Measurements from ENCODE around the gene C18orf54. TPM values are rescaled to one million over a fixed set of nuclear protein-coding genes. Genes with fewer than 3 reads are reported as not detected.

Gene C18orf54
- polyA plus RNA-seq, 2 of the 4 experiments (the other 2 are of a cell fraction) = 2.8 to 6.5 TPM

- H3K4me3 ChIP-seq = no peak overlapping the region
- H3K4me1 ChIP-seq = no peaks in the 10 kb centered on the region
- DNase-seq (ENCODE audit: low read depth in 1 of 2, low spot score in 1 of 2) (no peak), FAIRE-seq (no peak), ATAC-seq (no peak)
- H3K4me2 ChIP-seq = no peak overlapping the region
- no peak overlapping the region for H3K27ac ChIP-seq
- POLR2A ChIA-PET = interaction anchor here (0.6 kb wide), 1 partner anchor 807 kb away, joined by 4 read pairs; no protein-coding TSS in a partner anchor
- no peaks in the 10 kb centered on the region for H3K9me3 ChIP-seq
- CTCF ChIA-PET = no interaction called here
- 0% methylated on average over 1 of the region's 1 CpG for WGBS (ENCODE audit: missing lambda C conversion rate)
- TF ChIP-seq, protein P1, sequence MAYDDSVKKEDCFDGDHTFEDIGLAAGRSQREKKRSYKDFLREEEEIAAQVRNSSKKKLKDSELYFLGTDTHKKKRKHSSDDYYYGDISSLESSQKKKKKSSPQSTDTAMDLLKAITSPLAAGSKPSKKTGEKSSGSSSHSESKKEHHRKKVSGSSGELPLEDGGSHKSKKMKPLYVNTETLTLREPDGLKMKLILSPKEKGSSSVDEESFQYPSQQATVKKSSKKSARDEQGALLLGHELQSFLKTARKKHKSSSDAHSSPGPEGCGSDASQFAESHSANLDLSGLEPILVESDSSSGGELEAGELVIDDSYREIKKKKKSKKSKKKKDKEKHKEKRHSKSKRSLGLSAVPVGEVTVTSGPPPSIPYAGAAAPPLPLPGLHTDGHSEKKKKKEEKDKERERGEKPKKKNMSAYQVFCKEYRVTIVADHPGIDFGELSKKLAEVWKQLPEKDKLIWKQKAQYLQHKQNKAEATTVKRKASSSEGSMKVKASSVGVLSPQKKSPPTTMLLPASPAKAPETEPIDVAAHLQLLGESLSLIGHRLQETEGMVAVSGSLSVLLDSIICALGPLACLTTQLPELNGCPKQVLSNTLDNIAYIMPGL (CRISPR knock-in tag; IDR thresholded peaks at IDR 0.05; ENCODE audit: borderline replicate concordance) = no peak
- TF ChIP-seq TFCP2L1 (CRISPR knock-in tag; IDR thresholded peaks at IDR 0.05) (no peak), RCOR1 (IDR thresholded peaks at IDR 0.05; ENCODE audit: low read depth, low read length) (no peak), FOSB (CRISPR knock-in tag; IDR thresholded peaks at IDR 0.05) (no peak), SMC3 (IDR thresholded peaks at IDR 0.05) (no peak), MAX (IDR thresholded peaks at IDR 0.05) (no peak), MAZ (IDR thresholded peaks at IDR 0.05; ENCODE audit: borderline replicate concordance, low read depth, low read length) (no peak), RNF2 (IDR thresholded peaks at IDR 0.05; ENCODE audit: borderline replicate concordance, low read depth) (no peak), ZFP36 (IDR thresholded peaks at IDR 0.05; ENCODE audit: borderline replicate concordance, partially characterized antibody) (no peak), HOXA7 (CRISPR knock-in tag; IDR thresholded peaks at IDR 0.05) (no peak), USF2 (IDR thresholded peaks at IDR 0.05) (no peak), CHD4 (IDR thresholded peaks at IDR 0.05; ENCODE audit: borderline replicate concordance) (no peak), RAD21 (conservative IDR thresholded peaks at IDR 0.05 in 1 of 2, IDR thresholded peaks at IDR 0.05 in 1 of 2) (no peak), NFE2L2 (conservative IDR thresholded peaks at IDR 0.05; ENCODE audit: low read length) (no peak), HES2 (IDR thresholded peaks at IDR 0.05) (no peak), CBX8 (IDR thresholded peaks at IDR 0.05) (no peak), EP300 (IDR thresholded peaks at IDR 0.05) (no peak), RARB (CRISPR knock-in tag; IDR thresholded peaks at IDR 0.05) (no peak)
- TF ChIP-seq, protein P2, sequence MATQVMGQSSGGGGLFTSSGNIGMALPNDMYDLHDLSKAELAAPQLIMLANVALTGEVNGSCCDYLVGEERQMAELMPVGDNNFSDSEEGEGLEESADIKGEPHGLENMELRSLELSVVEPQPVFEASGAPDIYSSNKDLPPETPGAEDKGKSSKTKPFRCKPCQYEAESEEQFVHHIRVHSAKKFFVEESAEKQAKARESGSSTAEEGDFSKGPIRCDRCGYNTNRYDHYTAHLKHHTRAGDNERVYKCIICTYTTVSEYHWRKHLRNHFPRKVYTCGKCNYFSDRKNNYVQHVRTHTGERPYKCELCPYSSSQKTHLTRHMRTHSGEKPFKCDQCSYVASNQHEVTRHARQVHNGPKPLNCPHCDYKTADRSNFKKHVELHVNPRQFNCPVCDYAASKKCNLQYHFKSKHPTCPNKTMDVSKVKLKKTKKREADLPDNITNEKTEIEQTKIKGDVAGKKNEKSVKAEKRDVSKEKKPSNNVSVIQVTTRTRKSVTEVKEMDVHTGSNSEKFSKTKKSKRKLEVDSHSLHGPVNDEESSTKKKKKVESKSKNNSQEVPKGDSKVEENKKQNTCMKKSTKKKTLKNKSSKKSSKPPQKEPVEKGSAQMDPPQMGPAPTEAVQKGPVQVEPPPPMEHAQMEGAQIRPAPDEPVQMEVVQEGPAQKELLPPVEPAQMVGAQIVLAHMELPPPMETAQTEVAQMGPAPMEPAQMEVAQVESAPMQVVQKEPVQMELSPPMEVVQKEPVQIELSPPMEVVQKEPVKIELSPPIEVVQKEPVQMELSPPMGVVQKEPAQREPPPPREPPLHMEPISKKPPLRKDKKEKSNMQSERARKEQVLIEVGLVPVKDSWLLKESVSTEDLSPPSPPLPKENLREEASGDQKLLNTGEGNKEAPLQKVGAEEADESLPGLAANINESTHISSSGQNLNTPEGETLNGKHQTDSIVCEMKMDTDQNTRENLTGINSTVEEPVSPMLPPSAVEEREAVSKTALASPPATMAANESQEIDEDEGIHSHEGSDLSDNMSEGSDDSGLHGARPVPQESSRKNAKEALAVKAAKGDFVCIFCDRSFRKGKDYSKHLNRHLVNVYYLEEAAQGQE (IDR thresholded peaks at IDR 0.05) = no peak
Observed at GRCh38 chr18:54411781-54412180, 54.1 kb downstream of the C18orf54 start.

DNA sequence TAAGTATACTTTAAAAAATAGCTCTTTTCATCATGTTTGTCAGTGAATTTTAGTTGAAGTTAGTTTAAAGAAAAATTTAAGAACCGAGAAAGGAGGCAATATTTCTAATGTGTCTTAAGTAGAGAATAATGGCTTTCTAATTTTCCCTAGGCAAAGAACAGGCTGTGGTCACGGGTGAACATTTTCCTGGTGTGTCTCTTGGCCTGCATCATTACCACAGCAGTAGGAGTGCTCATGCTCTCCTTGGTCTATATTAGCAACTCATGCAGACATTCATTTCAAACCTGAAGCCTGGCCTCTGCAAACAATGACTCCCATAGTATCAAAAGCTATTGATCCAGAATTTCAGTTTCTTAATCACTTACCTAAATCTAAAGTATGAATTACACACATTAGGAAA is 57.4 kb downstream of the C18orf54 start:
- ATAC-seq = no peak
- no peak for FAIRE-seq
- POLR2A ChIA-PET = no interaction called here
- TF ChIP-seq MAFK (IDR thresholded peaks at IDR 0.05; ENCODE audit: partially characterized antibody) (no peak), JUNB (IDR thresholded peaks at IDR 0.05) (no peak), CHD4 (IDR thresholded peaks at IDR 0.05; ENCODE audit: borderline replicate concordance) (no peak), FOSB (CRISPR knock-in tag; IDR thresholded peaks at IDR 0.05) (no peak), SREBF2 (IDR thresholded peaks at IDR 0.05) (no peak), MAX (IDR thresholded peaks at IDR 0.05) (no peak), ATOH8 (CRISPR knock-in tag; IDR thresholded peaks at IDR 0.05; ENCODE audit: low read depth) (no peak), RARB (CRISPR knock-in tag; IDR thresholded peaks at IDR 0.05) (no peak), POLR2AphosphoS2 (conservative IDR thresholded peaks at IDR 0.05; ENCODE audit: low read length) (no peak), NR3C1 (IDR thresholded peaks at IDR 0.05) (no peak)
- TF ChIP-seq, protein P1 (CRISPR knock-in tag; IDR thresholded peaks at IDR 0.05; ENCODE audit: borderline replicate concordance) = no peak
- TF ChIP-seq, protein P3, sequence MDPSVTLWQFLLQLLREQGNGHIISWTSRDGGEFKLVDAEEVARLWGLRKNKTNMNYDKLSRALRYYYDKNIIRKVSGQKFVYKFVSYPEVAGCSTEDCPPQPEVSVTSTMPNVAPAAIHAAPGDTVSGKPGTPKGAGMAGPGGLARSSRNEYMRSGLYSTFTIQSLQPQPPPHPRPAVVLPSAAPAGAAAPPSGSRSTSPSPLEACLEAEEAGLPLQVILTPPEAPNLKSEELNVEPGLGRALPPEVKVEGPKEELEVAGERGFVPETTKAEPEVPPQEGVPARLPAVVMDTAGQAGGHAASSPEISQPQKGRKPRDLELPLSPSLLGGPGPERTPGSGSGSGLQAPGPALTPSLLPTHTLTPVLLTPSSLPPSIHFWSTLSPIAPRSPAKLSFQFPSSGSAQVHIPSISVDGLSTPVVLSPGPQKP (IDR thresholded peaks at IDR 0.05; ENCODE audit: low read depth, low read length) = no peak
- CTCF ChIA-PET = no interaction called here
- Histone ChIP-seq H3K4me3 (no peak overlapping the region), H3K4me1 (no peaks in the 10 kb centered on the region), H3K9me3 (no peaks in the 10 kb centered on the region), H3K27ac (no peak overlapping the region), H3K4me2 (no peak overlapping the region)
- no peak for DNase-seq (ENCODE audit: low read depth in 1 of 2, low spot score in 1 of 2)
- WGBS (ENCODE audit: missing lambda C conversion rate) = 60% methylated on average over 2 of the region's 2 CpGs
